HG03432 (cell line): ENCODE measurements around the gene EYS.
A peak's percentile ranks its signal among the peaks of the same experiment; 100 is the strongest.
"Not testable (repeated sequence)": the region's sequence is repeated elsewhere in the genome, so short reads cannot be mapped to it uniquely, and the experiment has no call there.

Experiments
- ATAC-seq: cut with Tn5 transposase; IDR thresholded peaks from one replicate; pipeline ENCODE4 v1.9.1; 2021; ENCODE audit warnings: mild to moderate bottlenecking, moderate library complexity; ENCODE audit not compliant: unreplicated experiment

EYS gene

DNA sequence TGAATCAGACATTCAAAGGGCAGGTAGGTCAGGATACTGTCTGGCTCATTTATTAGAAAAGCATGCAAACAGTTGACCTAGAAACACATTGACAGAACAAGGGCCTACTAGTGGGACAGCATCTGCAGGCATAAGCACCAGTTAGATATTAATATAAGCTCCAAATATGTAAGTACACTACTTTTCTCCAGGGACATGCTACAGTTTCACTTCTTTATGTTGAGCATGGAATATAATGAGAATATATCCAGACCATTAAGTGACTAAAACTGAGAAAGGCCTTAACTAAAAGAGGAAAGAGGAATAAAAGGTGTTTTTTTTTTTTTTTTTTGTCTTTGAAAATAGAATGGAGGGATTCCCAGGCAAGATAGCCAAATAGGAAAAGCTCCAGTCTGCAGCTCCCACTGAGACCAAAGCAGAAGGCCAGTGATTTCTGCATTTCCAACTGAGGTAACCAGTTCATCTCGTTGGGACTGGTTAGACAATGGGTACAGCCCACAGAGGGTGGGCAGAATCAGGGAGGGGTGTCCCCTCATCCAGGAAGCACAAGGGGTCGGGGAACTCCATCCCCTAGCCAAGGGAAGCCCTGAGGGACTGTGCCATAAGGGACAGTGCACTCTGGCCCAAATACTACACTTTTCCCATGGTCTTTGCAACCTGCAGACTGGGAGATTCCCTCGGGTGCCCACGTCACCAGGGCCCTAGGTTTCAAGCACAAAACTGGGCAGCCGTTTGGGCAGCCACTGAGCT, 1819.8 kb downstream of the EYS start:
- ATAC-seq = peak; percentile 57

DNA sequence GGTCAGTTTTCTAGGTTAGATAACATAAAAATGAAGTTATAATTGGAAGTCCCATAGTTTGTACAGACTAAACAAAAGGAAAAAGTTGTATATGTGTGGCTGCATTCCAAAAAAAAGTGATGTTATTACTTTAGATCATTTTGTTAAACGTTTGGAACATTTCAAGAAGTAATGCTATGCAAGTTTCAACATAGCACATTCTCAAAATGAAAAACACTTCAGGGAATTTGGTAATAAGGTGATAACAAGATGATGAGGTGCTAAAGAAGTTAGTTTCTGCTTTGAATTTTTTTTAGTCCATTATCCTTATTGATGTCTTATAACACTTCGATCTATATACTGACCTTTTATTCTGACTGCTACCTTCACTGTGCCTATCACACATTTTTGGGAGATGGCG, 1820.7 kb downstream of the EYS start:
- no peak for ATAC-seq

DNA sequence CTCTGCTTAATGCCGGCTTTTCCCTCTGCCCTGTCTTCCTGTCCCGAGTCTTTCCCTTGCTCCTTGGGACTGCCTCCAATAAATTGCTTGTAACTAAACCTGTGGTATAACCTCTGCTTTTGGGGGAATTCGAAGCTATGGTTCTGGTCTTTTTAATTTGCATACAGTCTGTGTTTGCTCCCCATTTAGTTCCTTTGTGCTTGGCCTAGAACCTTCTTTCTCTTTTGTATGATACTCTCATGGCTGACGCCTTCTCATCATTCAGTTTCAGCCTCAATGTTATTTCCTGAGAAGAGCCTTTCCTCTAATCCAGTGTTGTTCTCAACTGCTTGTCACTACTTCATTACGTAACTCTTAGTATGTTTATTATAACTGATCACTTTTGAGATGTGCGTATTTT, 1823.4 kb downstream of the EYS start:
- ATAC-seq = peak; percentile 56

DNA sequence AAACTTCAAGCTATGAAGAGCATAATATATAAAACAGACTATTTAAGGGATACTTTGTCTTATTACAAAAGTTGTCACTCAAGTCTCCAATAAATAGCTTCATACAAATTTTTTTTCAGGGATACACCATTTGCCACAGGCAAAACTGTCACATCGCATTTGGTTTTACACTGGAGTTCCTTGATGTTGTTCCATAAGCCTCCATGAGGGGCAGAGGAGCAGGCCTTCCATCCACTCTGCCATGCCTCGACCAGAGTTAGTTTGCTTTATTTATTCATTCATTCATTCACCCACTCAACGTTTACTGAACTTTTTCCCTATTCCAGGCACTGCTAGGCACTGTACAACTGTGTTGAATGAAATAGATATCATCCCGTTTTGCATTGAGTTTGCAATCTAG, 1824.8 kb downstream of the EYS start:
- ATAC-seq = no peak

DNA sequence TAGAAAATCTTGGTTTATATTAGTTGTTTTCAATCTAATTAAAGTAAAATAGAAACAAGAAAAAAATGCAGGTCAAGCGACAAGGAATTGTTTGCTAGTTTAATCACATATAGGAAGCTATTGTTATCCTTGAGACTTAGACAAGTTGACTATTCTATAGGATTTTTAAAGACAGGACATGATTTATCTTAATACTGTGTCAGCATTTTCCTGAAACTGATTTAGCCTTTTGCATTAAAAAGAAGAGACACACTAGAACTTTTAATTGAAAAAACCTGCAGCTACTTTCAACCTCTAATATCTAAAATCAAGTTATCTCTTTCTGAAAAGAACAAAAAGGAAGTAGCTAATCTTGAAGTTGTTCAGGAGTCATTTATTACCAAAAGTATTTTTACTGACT, 1825.2 kb downstream of the EYS start:
- ATAC-seq = no peak

DNA sequence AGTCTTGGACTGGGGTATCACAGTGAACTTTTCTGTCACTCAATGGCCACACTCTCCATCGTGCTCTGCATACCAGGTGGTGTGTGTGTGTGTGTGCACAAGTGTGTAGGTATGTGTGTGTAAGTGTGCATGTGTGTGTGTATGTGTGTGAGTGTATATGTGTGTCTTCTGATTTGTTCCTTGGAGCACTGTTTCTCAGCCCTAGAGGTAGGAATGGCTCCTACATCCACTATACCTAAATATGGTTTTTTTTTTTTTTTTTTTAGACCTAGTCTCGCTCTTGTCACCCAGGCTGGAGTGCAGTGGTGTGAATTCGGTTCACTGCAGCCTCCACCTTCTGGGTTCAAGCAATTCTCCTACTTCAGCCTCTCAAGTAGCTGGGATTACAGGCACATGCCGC, 1834.8 kb downstream of the EYS start:
- no peak for ATAC-seq

DNA sequence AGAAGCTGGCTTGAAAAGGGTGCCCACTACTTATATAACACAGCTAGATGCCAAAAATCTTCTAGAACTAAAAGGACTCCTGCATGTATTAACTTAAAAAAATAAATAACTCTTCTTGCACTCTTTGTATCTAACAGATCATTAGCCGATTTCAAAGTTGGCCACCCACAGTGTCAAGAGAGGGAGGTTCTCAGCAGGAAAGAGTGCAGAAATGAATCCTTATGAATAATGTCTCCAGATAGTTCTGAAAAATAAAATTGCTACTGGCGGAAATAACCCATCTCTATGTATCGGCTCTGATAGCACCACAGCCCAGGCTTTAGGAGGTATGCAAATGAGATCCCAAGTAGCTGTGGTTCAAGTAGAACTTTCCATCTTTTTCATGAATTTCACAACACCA, 1838.7 kb downstream of the EYS start:
- ATAC-seq = no peak

DNA sequence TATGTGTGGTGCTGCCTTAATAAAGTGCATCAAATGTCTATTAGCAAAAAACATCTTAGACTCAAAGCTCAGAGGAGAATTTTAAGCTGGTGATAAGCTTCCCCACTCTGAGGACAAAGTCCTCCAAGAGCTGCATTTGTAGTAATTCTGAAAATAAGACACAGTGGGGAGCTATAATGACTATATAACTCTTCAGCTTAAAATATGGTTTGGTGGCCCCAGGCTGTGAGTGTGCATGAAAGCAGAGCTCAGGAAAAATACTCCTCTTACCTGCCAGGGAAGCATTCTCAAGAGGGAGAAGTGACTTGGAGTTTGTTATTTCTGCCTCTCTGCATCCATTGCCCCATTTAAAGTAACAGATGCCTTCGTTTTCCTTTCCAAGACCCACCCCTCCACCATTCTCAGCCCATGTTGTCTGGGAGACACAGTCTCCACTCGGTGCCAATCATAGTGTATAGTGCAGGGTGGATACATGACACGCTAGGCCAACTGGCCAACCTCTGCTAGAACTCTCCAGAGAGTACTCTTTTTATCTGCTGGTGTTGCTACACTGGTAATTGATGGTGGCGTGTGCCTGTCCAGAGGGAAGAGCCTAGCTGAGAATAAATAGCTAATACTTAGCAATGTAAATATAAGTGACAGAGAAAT, 1842.2 kb downstream of the EYS start:
- no peak for ATAC-seq

DNA sequence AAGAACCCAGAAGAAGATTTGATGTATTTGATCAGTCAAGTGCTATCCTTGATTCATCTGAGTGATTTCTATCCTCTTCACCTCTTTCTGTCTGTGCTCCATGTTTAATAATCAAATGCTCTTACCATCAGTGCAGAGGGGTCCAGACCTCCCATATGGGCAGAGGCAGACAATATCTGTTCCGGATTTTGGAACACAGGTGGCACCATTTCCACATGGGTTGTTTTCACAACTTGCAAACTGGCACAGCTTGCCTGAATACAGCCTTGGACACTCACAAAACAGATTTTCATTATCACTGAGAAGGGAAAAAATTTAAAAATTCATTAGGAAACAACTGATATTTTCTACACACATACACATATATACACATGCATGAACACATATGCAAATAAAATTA, 1843.0 kb downstream of the EYS start:
- no peak for ATAC-seq

DNA sequence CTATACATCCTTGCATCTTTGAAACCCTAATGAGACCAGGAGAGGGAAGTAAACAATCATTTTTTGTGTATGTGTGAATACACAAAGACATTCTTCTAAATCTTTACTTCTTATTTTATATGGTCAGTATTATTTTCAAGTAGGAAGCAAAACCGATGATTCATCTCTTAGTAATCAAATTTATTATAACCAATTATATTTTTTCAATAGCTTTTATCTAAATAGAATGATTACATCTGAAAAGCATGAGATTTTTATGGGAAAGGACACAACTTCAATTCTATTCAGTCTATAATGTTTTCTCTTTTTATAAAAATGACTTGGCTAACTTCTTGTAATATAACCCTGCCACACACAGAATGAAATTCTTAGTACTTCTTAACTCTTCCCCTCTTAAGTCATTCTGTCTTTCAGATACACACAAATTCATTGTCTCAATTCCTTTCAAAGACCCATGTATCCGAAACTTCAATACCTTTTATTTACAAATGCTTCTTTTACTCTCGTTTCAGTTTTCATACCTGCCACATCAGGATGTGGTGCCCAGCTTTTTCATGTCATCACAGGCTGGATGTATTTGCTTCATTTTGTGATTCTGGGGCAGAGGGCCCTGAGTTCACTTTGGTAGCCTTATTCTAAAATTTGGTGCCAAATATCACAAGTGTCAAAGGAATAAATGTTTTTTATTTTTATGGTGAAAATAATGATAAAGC, 1844.4 kb downstream of the EYS start:
- ATAC-seq = no peak

DNA sequence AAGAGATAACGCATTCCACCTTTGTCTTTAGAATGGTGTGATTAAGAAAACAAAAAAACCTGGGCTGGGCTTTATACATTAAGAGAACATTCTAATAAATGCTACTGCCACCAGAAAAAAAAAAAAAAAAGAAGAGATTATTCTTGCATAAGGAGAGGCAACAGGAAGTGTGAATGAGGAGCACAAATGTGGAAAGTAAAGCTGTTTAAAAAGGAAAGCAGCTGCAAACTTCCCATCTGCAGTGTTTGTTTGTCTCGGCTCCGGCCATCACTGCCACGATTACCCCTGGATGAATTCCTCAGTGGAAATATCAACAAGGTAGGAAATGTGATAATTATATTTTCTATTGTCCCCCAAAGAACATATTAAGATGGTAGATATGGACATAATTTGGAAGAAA, 1847.5 kb downstream of the EYS start:
- no peak for ATAC-seq

DNA sequence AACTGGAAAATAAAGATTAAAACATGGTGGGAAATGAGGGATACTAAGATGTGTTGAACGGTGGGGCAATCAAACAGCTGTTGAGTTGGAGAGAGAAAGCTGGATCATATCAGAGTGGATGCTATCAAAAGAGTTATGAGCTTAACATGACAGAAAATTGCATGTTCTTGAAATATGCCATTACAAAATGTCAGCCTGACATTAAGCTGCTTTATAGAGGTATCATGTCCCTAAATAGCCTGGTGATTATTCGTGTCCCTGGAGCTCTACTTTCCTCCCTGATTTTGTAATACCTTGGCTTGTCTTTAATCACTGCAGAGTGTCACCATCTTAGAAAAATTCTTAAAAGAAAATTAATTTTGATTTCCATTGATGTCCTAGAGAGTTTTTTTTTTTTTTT, 1848.3 kb downstream of the EYS start:
- ATAC-seq = no peak

DNA sequence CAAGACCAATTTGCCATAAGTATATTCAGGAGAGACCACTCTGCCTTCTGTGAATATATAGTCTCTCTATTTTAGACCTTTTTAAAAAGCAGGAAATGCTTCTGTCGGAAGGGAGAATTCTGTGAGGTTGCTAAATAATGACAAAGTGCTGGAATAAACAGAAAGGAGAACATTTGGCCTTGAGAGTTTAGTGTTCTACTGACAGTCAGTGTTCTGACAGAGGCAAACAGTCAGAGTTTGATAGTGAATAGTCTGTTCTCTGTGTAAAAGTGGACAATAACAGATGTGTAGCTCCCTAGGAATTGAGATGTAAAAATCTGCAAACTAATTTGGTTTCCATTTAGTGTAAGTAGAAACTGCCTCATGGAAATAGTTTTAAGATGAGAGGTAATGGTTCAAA, 1850.8 kb downstream of the EYS start:
- ATAC-seq = no peak

DNA sequence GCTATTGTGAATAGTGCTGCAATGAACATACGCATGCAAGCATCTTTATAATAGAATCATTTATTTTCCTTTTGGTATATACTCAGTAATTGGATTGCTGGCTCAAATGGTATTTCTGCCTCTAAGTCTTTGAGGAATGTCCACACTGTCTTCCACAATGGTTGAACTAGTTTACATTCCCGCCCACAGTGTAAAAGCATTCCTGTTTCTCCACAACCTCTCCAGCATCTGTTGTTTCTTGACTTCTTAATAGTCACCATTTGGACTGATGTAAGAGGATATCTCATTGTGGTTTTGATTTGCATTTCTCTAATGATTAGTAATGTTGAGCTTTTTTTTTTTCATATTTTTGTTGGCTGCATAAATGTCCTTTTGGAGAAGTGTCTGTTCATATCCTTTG, 1862.7 kb downstream of the EYS start:
- no peak for ATAC-seq

DNA sequence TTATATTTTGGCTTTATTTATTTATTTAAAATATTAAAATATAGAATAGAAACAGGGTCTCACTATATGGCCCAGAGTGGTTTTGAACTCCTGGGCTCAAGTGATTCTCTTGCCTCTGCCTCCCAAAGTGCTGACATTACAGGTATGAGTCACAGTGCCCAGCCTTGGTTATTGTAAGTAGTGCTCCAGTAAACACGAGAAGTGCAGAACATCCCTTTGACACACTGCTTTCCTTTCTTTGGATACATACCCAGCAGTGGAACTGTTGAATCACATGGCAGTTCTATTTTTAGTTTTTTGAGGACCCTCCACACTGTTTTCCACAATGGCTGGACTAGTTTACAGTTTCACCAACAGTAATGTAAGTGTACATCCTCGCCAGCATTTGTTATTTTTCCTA, 1867.5 kb downstream of the EYS start:
- ATAC-seq = no peak

DNA sequence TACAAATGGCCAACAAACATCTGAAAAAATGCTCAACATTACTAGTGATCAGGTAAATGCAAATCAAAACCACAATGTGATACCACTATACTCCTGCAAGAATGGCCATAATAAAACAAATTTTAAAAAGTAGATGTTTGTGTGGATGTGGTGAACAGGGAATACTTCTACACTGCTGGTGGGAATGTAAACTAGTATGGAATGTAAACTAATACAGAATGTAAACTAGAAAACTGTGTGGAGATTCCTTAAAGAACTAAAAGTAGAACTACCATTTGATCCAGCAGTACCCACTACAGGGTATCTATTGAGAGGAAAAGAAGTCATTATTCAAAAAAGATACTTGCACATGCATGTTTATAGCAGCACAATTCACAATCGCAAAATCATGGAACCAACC, 1878.3 kb downstream of the EYS start:
- not testable (repeated sequence) for ATAC-seq

DNA sequence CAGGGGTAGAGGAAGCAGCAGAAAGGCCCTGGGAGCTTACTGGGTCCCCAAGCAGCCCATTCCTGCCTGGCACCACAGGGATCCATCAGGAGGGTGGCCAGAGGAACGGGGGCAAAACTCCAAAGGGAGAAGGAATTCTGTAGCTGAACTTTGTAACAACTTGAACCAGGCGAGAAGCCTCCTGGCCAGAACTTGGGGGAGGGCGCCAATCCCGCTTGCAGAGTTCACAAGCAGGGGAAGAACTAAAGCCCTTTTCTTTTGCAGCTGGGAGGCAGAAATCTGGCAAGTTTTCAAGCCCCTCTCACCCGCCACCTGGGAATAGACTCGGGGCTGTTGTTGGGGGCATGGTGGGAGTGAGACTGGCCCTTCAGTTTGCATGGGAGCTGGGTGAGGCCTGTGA, 1882.3 kb downstream of the EYS start:
- ATAC-seq = no peak

DNA sequence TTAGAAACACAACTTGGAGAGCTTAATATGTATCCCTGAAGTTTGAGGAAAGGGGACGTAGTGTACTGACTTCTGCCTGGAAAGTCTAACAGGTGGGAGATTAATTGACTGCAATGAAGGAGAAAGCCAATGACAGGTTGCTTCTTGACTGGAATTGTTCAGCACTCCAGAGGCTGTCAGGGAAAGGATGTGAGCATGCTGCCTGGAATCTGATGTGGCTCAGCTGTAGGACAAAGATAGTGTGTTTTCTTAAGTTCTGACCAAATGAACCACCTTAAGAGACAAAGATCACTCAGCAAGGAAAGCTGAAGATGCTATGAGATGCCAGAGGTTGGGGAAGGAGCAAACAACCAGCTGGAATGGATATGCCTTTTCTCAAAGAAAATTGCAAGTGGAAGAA, 1885.6 kb downstream of the EYS start:
- no peak for ATAC-seq

DNA sequence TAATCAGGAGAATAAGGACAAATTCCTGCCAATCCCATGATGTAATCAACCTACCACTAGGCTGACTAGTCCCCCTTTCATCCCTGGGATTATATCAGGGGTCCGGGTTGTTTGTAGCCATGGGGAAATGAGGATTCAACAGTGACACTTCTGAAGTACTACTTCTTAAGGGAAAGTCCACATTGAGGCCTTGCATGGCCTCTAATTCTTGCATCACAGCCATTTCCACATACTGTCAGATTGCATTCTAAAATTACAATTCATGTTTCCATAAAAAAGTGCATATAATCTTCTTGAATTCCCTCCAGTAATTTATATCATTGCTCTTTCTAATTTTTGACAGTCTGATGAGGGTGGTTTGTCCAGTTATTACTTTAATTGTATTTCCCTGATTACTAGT, 1887.2 kb downstream of the EYS start:
- ATAC-seq = no peak

DNA sequence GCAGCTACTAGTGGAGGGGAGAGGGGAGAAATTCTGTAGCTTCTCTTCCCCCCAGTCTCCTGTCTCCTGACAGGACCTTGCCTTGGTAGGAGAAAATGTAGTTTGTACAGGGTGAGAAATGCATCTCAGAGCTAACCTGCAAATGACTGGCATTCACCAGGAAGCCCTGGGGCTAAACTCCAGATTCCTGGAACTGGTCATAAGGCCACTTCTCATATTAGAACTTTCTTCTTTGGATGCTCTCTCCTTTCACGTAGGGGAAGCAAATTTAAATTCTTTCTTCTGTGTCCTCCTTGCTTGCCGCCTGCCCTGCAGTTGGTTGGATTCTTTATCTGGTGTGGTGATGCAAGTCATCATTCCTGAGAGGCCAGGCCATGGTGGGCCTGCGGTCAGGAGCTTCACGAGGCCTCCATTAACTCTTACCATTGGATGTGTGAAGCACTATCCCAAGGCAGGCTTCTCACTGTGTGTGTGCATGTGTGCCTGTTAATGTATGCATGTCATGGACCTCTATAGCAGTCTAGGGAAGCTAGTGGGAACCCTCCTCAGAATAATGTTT, 1889.5 kb downstream of the EYS start:
- ATAC-seq = no peak

DNA sequence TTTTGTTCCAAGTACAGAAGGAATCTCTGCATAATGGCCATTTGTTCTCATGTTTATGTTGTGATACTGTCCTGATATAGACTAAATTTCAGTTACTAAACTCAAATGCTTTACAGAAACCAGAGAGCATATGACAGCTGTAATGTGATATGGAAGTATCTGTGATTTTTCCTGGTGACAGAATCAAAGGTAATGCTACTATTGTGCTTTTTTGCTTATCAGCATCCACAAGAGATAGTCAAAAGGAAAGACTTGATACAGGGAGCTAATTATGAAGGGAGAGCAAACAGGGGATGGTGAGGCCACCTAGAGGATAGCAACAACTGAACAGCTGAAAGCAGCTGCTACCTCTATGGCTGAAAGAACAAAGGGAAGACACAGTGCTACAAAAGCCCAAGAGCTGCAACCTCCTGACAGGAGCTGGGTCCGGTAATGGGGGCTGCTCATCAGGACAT, 1890.0 kb downstream of the EYS start:
- peak; percentile 67 for ATAC-seq
